H1 (cell line): ENCODE data around the gene CDYL2. TPM values are rescaled to one million over a fixed set of nuclear protein-coding genes. Genes with fewer than 3 reads are reported as not detected.

ENCODE experiments used
- CTCF ChIA-PET: fragments of 300-600 bp; sonication (Branson Sonifier 250); formaldehyde crosslinking; loops from one replicate; lab custom pipeline; 2021; ENCODE audit not compliant: partially characterized antibody; lab: Charles Lee
- POLR2A ChIA-PET: fragments of 300-600 bp; sonication (Branson Sonifier 250); formaldehyde crosslinking; loops from one replicate; lab custom pipeline; 2021; ENCODE audit warnings: inconsistent platforms; ENCODE audit not compliant: partially characterized antibody; lab: Charles Lee
- DNase-seq, 2 experiments: peaks; one replicate each; pipeline versions ENCODE4 v3.0.0 to v3.0.0-alpha.2; 2010 to 2022; ENCODE audit warnings: low spot score in 2 of 2, low read depth in 1 of 2, mixed read lengths in 1 of 2
- FAIRE-seq: peaks from 2 replicates; lab custom pipeline; 2011; peaks lifted over from hg19 to GRCh38; lab: Jason Lieb, UNC
- H2AFZ ChIP-seq: 2 replicates; pipeline ENCODE4 v1.8.1; 2012; ENCODE audit warnings: low read length, inconsistent platforms
- H2AK5ac ChIP-seq: 2 replicates; pipeline ENCODE4 v1.6.1; 2013; ENCODE audit warnings: low read depth, low read length
- H2BK120ac ChIP-seq: replicated peaks from 2 replicates; pipeline ENCODE3; 2013; ENCODE audit warnings: low read depth, low read length, inconsistent platforms
- H2BK12ac ChIP-seq: 2 replicates; pipeline ENCODE4 v1.6.1; 2013; ENCODE audit warnings: low read depth, low read length
- H2BK15ac ChIP-seq: 2 replicates; pipeline ENCODE4 v1.6.1; 2013; ENCODE audit warnings: low read length
- H2BK20ac ChIP-seq: 2 replicates; pipeline ENCODE4 v1.6.1; 2013; ENCODE audit warnings: low read length
- H2BK5ac ChIP-seq: 2 replicates; pipeline ENCODE4 v1.6.1; 2013; ENCODE audit warnings: low read depth, low read length
- H3K14ac ChIP-seq: 2 replicates; pipeline ENCODE4 v1.6.1; 2013; ENCODE audit warnings: inconsistent platforms; ENCODE audit not compliant: insufficient read length
- H3K18ac ChIP-seq: 2 replicates; pipeline ENCODE4 v1.6.1; 2013; ENCODE audit warnings: low read length; ENCODE audit errors: extremely low read depth
- H3K23ac ChIP-seq: 2 replicates; pipeline ENCODE4 v1.6.1; 2013; ENCODE audit warnings: inconsistent platforms; ENCODE audit not compliant: insufficient read length
- H3K23me2 ChIP-seq: 2 replicates; pipeline ENCODE4 v1.6.1; 2013; ENCODE audit warnings: low read depth, low read length
- H3K27ac ChIP-seq: 2 replicates; pipeline ENCODE4 v1.6.1; 2011; ENCODE audit warnings: low read depth, low read length, inconsistent platforms
- H3K27me3 ChIP-seq, 4 experiments: replicated peaks in 1 of 4; 1 replicate in 1 of 4; 2 replicates in 3 of 4; pipeline versions ENCODE4 v1.6.1 to v1.8.1; 2011 to 2013; ENCODE audit warnings: low read length in 3 of 4, mild to moderate bottlenecking in 3 of 4, inconsistent platforms in 2 of 4, mixed read lengths in 2 of 4, moderate library complexity in 1 of 4; ENCODE audit not compliant: control insufficient read depth in 3 of 4, insufficient read depth in 3 of 4; ENCODE audit errors: extremely low read depth in 1 of 4
- H3K36me3 ChIP-seq, 4 experiments: 2 replicates each; pipeline versions ENCODE4 v1.6.1 to v1.8.1; 2011 to 2013; ENCODE audit warnings: mild to moderate bottlenecking in 4 of 4, low read length in 3 of 4, moderate library complexity in 2 of 4, control low read depth in 1 of 4, inconsistent platforms in 1 of 4; ENCODE audit not compliant: insufficient read depth in 4 of 4, control insufficient read depth in 2 of 4
- H3K4ac ChIP-seq: replicated peaks from 2 replicates; pipeline ENCODE3; 2013; ENCODE audit warnings: low read length, low read depth, mixed read lengths, inconsistent platforms; ENCODE audit not compliant: insufficient read length
- H3K4me1 ChIP-seq, 4 experiments: replicated peaks in 1 of 4; 1 replicate in 1 of 4; 2 replicates in 3 of 4; pipeline versions ENCODE4 v1.6.1 to v1.8.1; 2011 to 2013; ENCODE audit warnings: low read length in 3 of 4, inconsistent platforms in 2 of 4, mixed read lengths in 1 of 4; ENCODE audit not compliant: insufficient read depth in 4 of 4, control insufficient read depth in 3 of 4
- H3K4me2 ChIP-seq, 2 experiments: 2 replicates each; pipeline versions ENCODE4 v1.6.1 to v1.8.1; 2011 to 2013; ENCODE audit warnings: low read depth in 2 of 2, low read length in 2 of 2, control low read depth in 1 of 2, inconsistent platforms in 1 of 2, mild to moderate bottlenecking in 1 of 2; ENCODE audit not compliant: insufficient read depth in 1 of 2
- H3K4me3 ChIP-seq, 4 experiments: fragments of 200-600, 300-600 bp in 1 of 4; sonication (generic), shearing (Covaris generic), sonication (Bioruptor Twin) in 1 of 4; 2 replicates each; pipeline versions ENCODE4 v1.5.1 to v1.8.1; 2011 to 2016; ENCODE audit warnings: low read length in 4 of 4, low read depth in 3 of 4, control low read depth in 2 of 4, inconsistent platforms in 2 of 4, mild to moderate bottlenecking in 2 of 4, mixed read lengths in 1 of 4, moderate library complexity in 1 of 4; ENCODE audit not compliant: insufficient read depth in 2 of 4; ENCODE audit errors: extremely low read depth in 1 of 4
- H3K56ac ChIP-seq: replicated peaks from 2 replicates; pipeline ENCODE3; 2013; ENCODE audit warnings: low read depth, mild to moderate bottlenecking, mixed read lengths, low read length, inconsistent platforms; ENCODE audit not compliant: insufficient read length
- H3K79me1 ChIP-seq: 2 replicates; pipeline ENCODE4 v1.6.1; 2013; ENCODE audit warnings: low read depth, low read length, control low read depth
- H3K79me2 ChIP-seq, 2 experiments: 2 replicates each; pipeline versions ENCODE4 v1.6.1 to v1.8.1; 2012 to 2013; ENCODE audit warnings: low read length in 2 of 2, mild to moderate bottlenecking in 2 of 2, inconsistent platforms in 1 of 2; ENCODE audit not compliant: insufficient read depth in 2 of 2, control insufficient read depth in 1 of 2
- H3K9ac ChIP-seq, 4 experiments: replicated peaks in 1 of 4; 1 replicate in 1 of 4; 2 replicates in 3 of 4; pipeline versions ENCODE4 v1.6.1 to v1.8.1; 2011 to 2013; ENCODE audit warnings: low read depth in 3 of 4, low read length in 3 of 4, control low read depth in 2 of 4, mild to moderate bottlenecking in 2 of 4, moderate library complexity in 2 of 4, inconsistent platforms in 1 of 4; ENCODE audit errors: extremely low read depth in 1 of 4
- H3K9me3 ChIP-seq, 2 experiments: 2 replicates each; pipeline versions ENCODE4 v1.6.1 to v1.8.1; 2012 to 2013; ENCODE audit warnings: mild to moderate bottlenecking in 2 of 2, moderate library complexity in 2 of 2, control low read depth in 1 of 2, inconsistent platforms in 1 of 2, low read depth in 1 of 2, low read length in 1 of 2, mixed read lengths in 1 of 2; ENCODE audit not compliant: insufficient read depth in 2 of 2
- H4K20me1 ChIP-seq, 2 experiments: replicated peaks in 1 of 2; 2 replicates each; pipeline versions ENCODE3 to v1.8.1; 2011 to 2013; ENCODE audit warnings: inconsistent platforms in 2 of 2, low read length in 2 of 2, mild to moderate bottlenecking in 1 of 2; ENCODE audit not compliant: insufficient read depth in 2 of 2, control insufficient read depth in 1 of 2
- H4K5ac ChIP-seq: 2 replicates; pipeline ENCODE4 v1.6.1; 2013; ENCODE audit warnings: low read length, low read depth, mixed read lengths, inconsistent platforms; ENCODE audit not compliant: insufficient read length
- H4K8ac ChIP-seq: 2 replicates; pipeline ENCODE4 v1.8.0; 2013; ENCODE audit warnings: mild to moderate bottlenecking, moderate library complexity, low read length, inconsistent platforms; ENCODE audit not compliant: insufficient read depth; ENCODE audit errors: extremely low read depth
- H4K91ac ChIP-seq: replicated peaks from 2 replicates; pipeline ENCODE3; 2013; ENCODE audit warnings: low read length, mixed read lengths, inconsistent platforms; ENCODE audit not compliant: insufficient read length
- CBX5 ChIP-seq: fragments of 300-800, 300-1000 bp; sonication (generic); IDR thresholded peaks from 2 replicates; pipeline ENCODE4 v1.7.1; 2016; ENCODE audit warnings: antibody characterized with exemption, low read length, low read depth
- CBX8 ChIP-seq: fragments of 300-800, 300-1000 bp; sonication (generic); IDR thresholded peaks from 2 replicates; pipeline ENCODE4 v1.7.1; 2016; ENCODE audit warnings: low read depth, low read length, borderline replicate concordance
- CEBPB ChIP-seq: IDR thresholded peaks from 2 replicates; pipeline ENCODE4 v1.6.1; 2012; ENCODE audit warnings: low read depth, low read length
- EP300 ChIP-seq, 2 experiments: IDR thresholded peaks; 1 replicate in 1 of 2; 2 replicates in 1 of 2; pipeline ENCODE4 v1.6.1; 2011 to 2012; ENCODE audit warnings: low read depth in 2 of 2, low read length in 2 of 2, mild to moderate bottlenecking in 2 of 2, borderline replicate concordance in 1 of 2, inconsistent platforms in 1 of 2, moderate library complexity in 1 of 2
- HDAC6 ChIP-seq: IDR thresholded peaks from one replicate; pipeline ENCODE4 v1.7.1; 2012; ENCODE audit warnings: low read depth, mild to moderate bottlenecking, inconsistent platforms, low read length, moderate library complexity
- KDM4A ChIP-seq: IDR thresholded peaks from one replicate; pipeline ENCODE4 v1.7.1; 2012; ENCODE audit warnings: low read depth, mild to moderate bottlenecking, moderate library complexity, low read length, inconsistent platforms; ENCODE audit not compliant: severe bottlenecking
- KDM5A ChIP-seq: fragments of 200-600 bp; IDR thresholded peaks from 2 replicates; pipeline ENCODE4 v1.7.1; 2012; ENCODE audit warnings: mild to moderate bottlenecking, low read length, inconsistent platforms, mixed read lengths
- RFX5 ChIP-seq: IDR thresholded peaks from 2 replicates; pipeline ENCODE4 v1.6.1; 2011; ENCODE audit warnings: low read depth, low read length, improper control_type of control experiment, borderline replicate concordance
- RNF2 ChIP-seq: fragments of 200-900, 300-1000 bp; sonication (generic); IDR thresholded peaks from 2 replicates; pipeline ENCODE4 v1.7.1; 2016; ENCODE audit warnings: borderline replicate concordance, low read depth, mild to moderate bottlenecking, antibody characterized with exemption, low read length; ENCODE audit not compliant: poor library complexity, severe bottlenecking; ENCODE audit errors: missing control alignments
- RXRA ChIP-seq: IDR thresholded peaks from 2 replicates; pipeline ENCODE4 v1.6.1; 2011; ENCODE audit warnings: low read depth, mild to moderate bottlenecking, low read length, moderate library complexity; ENCODE audit not compliant: insufficient read depth
- SIN3A ChIP-seq, 2 experiments: IDR thresholded peaks in 1 of 2; conservative IDR thresholded peaks in 1 of 2; 2 replicates each; pipeline ENCODE4 v1.6.1; 2011 to 2012; ENCODE audit warnings: low read length in 2 of 2, improper control_type of control experiment in 1 of 2, low read depth in 1 of 2, mild to moderate bottlenecking in 1 of 2
- SP1 ChIP-seq: IDR thresholded peaks from 2 replicates; pipeline ENCODE4 v1.6.1; 2011; ENCODE audit warnings: low read depth, low read length
- SRF ChIP-seq: IDR thresholded peaks from 2 replicates; pipeline ENCODE4 v1.6.1; 2011; ENCODE audit warnings: mild to moderate bottlenecking, low read depth, low read length, moderate library complexity
- WGBS, 2 experiments: shearing (Covaris generic) in 1 of 2; methylation state at CpG; one replicate each; pipeline versions ENCODE4 v1.1.6 to v1.1.7; 2013 to 2015; ENCODE audit warnings: low lambda C conversion rate in 2 of 2, mixed read lengths in 2 of 2, inconsistent platforms in 1 of 2, low coverage in 1 of 2, missing lambda C conversion rate in 1 of 2; ENCODE audit not compliant: insufficient replicate concordance in 2 of 2, insufficient coverage in 1 of 2, insufficient read length in 1 of 2; ENCODE audit errors: extremely low coverage in 1 of 2, missing lambda C conversion rate in 1 of 2; 5-methylcytosine and 5-hydroxymethylcytosine counted together
- polyA plus RNA-seq, 7 experiments: library from polyadenylated mRNA; depleted of rRNA in 3 of 7; stranded (reverse) in 5 of 7; unstranded in 2 of 7; fragments of >200 nt in 5 of 7; fragments of 200-250 nt in 2 of 7; gene quantifications; 1 replicate in 5 of 7; 2 replicates in 1 of 7; 4 replicates in 1 of 7; pipeline versions ENCODE4 v1.2.1 to v1.2.3, GENCODE V29; 2011 to 2013; ENCODE audit warnings: missing spikeins in 2 of 7, mixed read lengths in 2 of 7
- total RNA-seq: library from RNA; stranded (reverse); fragmentation: NEBNext Ultra II Directional; extraction: Animal tissue kit (Norgen Biotek cat#: 25700); gene quantifications from 2 replicates; pipeline ENCODE4 v1.2.1, GENCODE V29; 2021

Gene CDYL2
- total and polyA plus RNA-seq, 2 of the 8 experiments (the other 6 are each of a cell fraction or from before 2014, with no cell fraction given), result 0.33 to 5.3 TPM

GRCh38 chr16:80802138-80802537 lies 2.3 kb downstream of the CDYL2 start:
- WGBS, 2 experiments, result 99% methylated on average over 4 of the region's 4 CpGs; no CpG with 5 or more reads in 1 of the 2 experiments
- no peaks in the 10 kb centered on the region for H3K79me1 ChIP-seq
- H3K4me3 ChIP-seq, result no peak overlapping the region
- no peak overlapping the region for H2BK120ac ChIP-seq
- no peak overlapping the region for H2BK20ac ChIP-seq
- no peak for TF ChIP-seq EP300 (IDR thresholded peaks at IDR 0.05; ENCODE audit: borderline replicate concordance in 1 of 2, low read depth in 2 of 2, low read length in 2 of 2)
- no peak for TF ChIP-seq SIN3A (conservative IDR thresholded peaks at IDR 0.05 in 1 of 2, IDR thresholded peaks at IDR 0.05 in 1 of 2; ENCODE audit: low read depth in 1 of 2, low read length in 2 of 2)
- TF ChIP-seq KDM4A, result no peak
- no peak for TF ChIP-seq CEBPB
- no peak for TF ChIP-seq RXRA
- no peak for TF ChIP-seq CBX8
- TF ChIP-seq SRF, result no peak
- TF ChIP-seq CBX5, result no peak
- TF ChIP-seq HDAC6, result no peak
- no peak for TF ChIP-seq KDM5A
- TF ChIP-seq SP1, result no peak
- no peak for TF ChIP-seq RNF2
- TF ChIP-seq RFX5, result no peak
- TF ChIP-seq, all 59 proteins: peak for 0
- FAIRE-seq (no peak), DNase-seq (no peak)
- no peak overlapping the region for H4K5ac ChIP-seq
- no peaks in the 10 kb centered on the region for H4K20me1 ChIP-seq
- no peak overlapping the region for H2BK5ac ChIP-seq
- H3K23ac ChIP-seq, result no peak overlapping the region
- no peaks in the 10 kb centered on the region; the same call in 1 of the 2 replicates for H3K23me2 ChIP-seq
- no peak overlapping the region for H3K56ac ChIP-seq
- no peak overlapping the region for H2AFZ ChIP-seq
- H3K14ac ChIP-seq, result no peak overlapping the region
- ChIA-PET POLR2A (no interaction called here), CTCF (interaction anchor here (0.7 to 1.1 kb wide), 3 partner anchors 12 to 193 kb away, joined by 3 to 4 read pairs (median 3); no protein-coding TSS in a partner anchor)
- H2BK12ac ChIP-seq, result no peak overlapping the region
- no peak overlapping the region for H4K91ac ChIP-seq
- no peak overlapping the region for H2BK15ac ChIP-seq
- 0 out of 4 replicates have a peak, but pooled peaks cover 2 to 4% of the 10 kb centered on the region in 2 experiments for H3K9me3 ChIP-seq
- no peaks in the 10 kb centered on the region; a peak in 1 of 7 replicates for H3K4me1 ChIP-seq
- no peaks in the 10 kb centered on the region for H3K36me3 ChIP-seq
- no peak overlapping the region for H3K4me2 ChIP-seq
- H3K27ac ChIP-seq, result no peak overlapping the region
- H3K79me2 ChIP-seq, result no peaks in the 10 kb centered on the region
- H3K4ac ChIP-seq, result no peak overlapping the region
- H3K18ac ChIP-seq, result no peak overlapping the region
- H4K8ac ChIP-seq, result no peak overlapping the region
- H2AK5ac ChIP-seq, result no peak overlapping the region
- no peak overlapping the region for H3K9ac ChIP-seq
- H3K27me3 ChIP-seq, result peaks cover 3 to 27% (median 16%) of the 10 kb centered on the region in 4 experiments
